Measurements from ENCODE around the gene MOSPD2. TPM values are rescaled to one million over a fixed set of nuclear protein-coding genes. Genes with fewer than 3 reads are reported as not detected.

The MOSPD2 gene
- total RNA-seq, 2 experiments from 2014 or later, result 16.0 to 16.1 TPM

- no peak overlapping the region for H3K27ac Mint-ChIP-seq
- CTCF ChIA-PET, result interaction anchor here (0.8 kb wide), 1 partner anchor 295 kb away, joined by 3 read pairs; no protein-coding TSS in a partner anchor
- H3K9me3 Mint-ChIP-seq, result no peaks in the 10 kb centered on the region
- H3K4me3 Mint-ChIP-seq, result no peak overlapping the region
- H3K36me3 Mint-ChIP-seq (ENCODE audit: low read depth), result no peaks in the 10 kb centered on the region
- H3K4me1 Mint-ChIP-seq (ENCODE audit: low read depth), result no peaks in the 10 kb centered on the region
- intact Hi-C loops (cut with micrococcal nuclease), result no loop called here
- DNase-seq, result no peak
- peaks cover 3% of the 10 kb centered on the region for H3K27me3 Mint-ChIP-seq (ENCODE audit: low read depth)
Measured at GRCh38 chrX:14946606-14947155, 73.5 kb downstream of the MOSPD2 start.

GRCh38 chrX:14948691-14949090 is 75.5 kb downstream of the MOSPD2 start:
- H3K27ac Mint-ChIP-seq, result no peak overlapping the region
- no peaks in the 10 kb centered on the region for H3K36me3 Mint-ChIP-seq (ENCODE audit: low read depth)
- no peak overlapping the region for H3K4me3 Mint-ChIP-seq
- no peaks in the 10 kb centered on the region for H3K9me3 Mint-ChIP-seq
- intact Hi-C loops (cut with micrococcal nuclease), result no loop called here
- H3K4me1 Mint-ChIP-seq (ENCODE audit: low read depth), result no peaks in the 10 kb centered on the region
- peaks cover 3% of the 10 kb centered on the region for H3K27me3 Mint-ChIP-seq (ENCODE audit: low read depth)
- CTCF ChIA-PET, result no interaction called here
- no peak for DNase-seq

GRCh38 chrX:14956813-14957582 is 83.8 kb downstream of the MOSPD2 start:
- intact Hi-C loops (cut with micrococcal nuclease), result no loop called here
- peaks cover 2% of the 10 kb centered on the region for H3K9me3 Mint-ChIP-seq

GRCh38 chrX:14963447-14964236 is 90.4 kb downstream of the MOSPD2 start:
- H3K36me3 Mint-ChIP-seq (ENCODE audit: low read depth), result no peaks in the 10 kb centered on the region
- DNase-seq, result no peak
- no peak overlapping the region for H3K27ac Mint-ChIP-seq
- no peaks in the 10 kb centered on the region for H3K27me3 Mint-ChIP-seq (ENCODE audit: low read depth)
- no peak overlapping the region for H3K4me3 Mint-ChIP-seq
- no peaks in the 10 kb centered on the region for H3K4me1 Mint-ChIP-seq (ENCODE audit: low read depth)
- CTCF ChIA-PET, result interaction anchor here (0.6 kb wide), 1 partner anchor 1059 kb away, joined by 3 read pairs; no protein-coding TSS in a partner anchor
- intact Hi-C loops (cut with micrococcal nuclease), result no loop called here
- no peaks in the 10 kb centered on the region for H3K9me3 Mint-ChIP-seq

More at GRCh38 chrX:14956813-14957582, 83.8 kb downstream of the MOSPD2 start:
- CTCF ChIA-PET, result no interaction called here
- Mint-ChIP-seq H3K4me3 (no peak overlapping the region), H3K36me3 (ENCODE audit: low read depth) (no peaks in the 10 kb centered on the region), H3K27me3 (ENCODE audit: low read depth) (no peaks in the 10 kb centered on the region), H3K4me1 (ENCODE audit: low read depth) (no peaks in the 10 kb centered on the region), H3K27ac (no peak overlapping the region)
- no peak for DNase-seq

DNA sequence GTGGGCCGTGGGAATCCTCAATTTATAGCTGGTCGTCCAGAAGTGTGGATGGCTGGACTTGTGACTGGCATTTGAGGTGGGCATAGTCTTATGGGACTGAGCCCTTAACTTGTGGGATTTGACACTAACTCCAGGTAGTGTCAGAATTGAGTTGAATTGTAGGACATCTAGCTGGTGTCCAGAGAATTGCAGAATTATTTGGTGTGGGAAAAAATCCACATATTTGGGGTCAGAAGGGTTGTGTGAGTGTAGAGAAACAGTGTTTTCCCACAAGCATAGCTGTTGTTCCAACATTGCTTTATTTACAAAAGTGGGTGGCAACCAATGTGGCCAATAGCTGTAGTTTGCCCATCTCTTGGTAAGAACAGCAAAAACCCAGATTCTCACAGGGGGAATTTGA is 91.3 kb downstream of the MOSPD2 start:
- no peaks in the 10 kb centered on the region for H3K4me1 Mint-ChIP-seq (ENCODE audit: low read depth)
- intact Hi-C loops (cut with micrococcal nuclease), result no loop called here
- no peak overlapping the region for H3K27ac Mint-ChIP-seq
- CTCF ChIA-PET, result no interaction called here
- no peaks in the 10 kb centered on the region for H3K36me3 Mint-ChIP-seq (ENCODE audit: low read depth)
- no peak for DNase-seq
- H3K4me3 Mint-ChIP-seq, result no peak overlapping the region
- no peaks in the 10 kb centered on the region for H3K9me3 Mint-ChIP-seq
- H3K27me3 Mint-ChIP-seq (ENCODE audit: low read depth), result no peaks in the 10 kb centered on the region

Other genes with a start within 250 kb of the MOSPD2 start
- gene FANCB, start 352 bp upstream of the MOSPD2 start, total RNA-seq, result 10 to 100 TPM; 16.5 to 17.9 TPM